Esophagus squamous epithelium (tissue), 5 donors: ENCODE measurements around the gene OPCML. TPM values are rescaled to one million over a fixed set of nuclear protein-coding genes. Genes with fewer than 3 reads are reported as not detected.

Source experiments
- DNase-seq: peaks from one replicate; lab custom pipeline; 2025; lab: John Stamatoyannopoulos, UW
- H3K27ac ChIP-seq, 4 donors: fragments of 200-600 bp; sonication (generic); one replicate each; pipeline ENCODE4 v1.5.1; 2016 to 2019; ENCODE audit warnings: mild to moderate bottlenecking in 1 of 4
- H3K27me3 ChIP-seq, 4 donors: fragments of 200-600 bp; sonication (generic); 1 replicate in 3 of 4; 2 replicates in 1 of 4; pipeline versions ENCODE4 v1.5.1 to v1.6.0; 2017 to 2021; ENCODE audit warnings: antibody characterized with exemption in 1 of 4
- H3K36me3 ChIP-seq, 3 donors: fragments of 200-600 bp; sonication (generic); one replicate each; pipeline ENCODE4 v1.5.1; 2016 to 2019
- H3K4me1 ChIP-seq, 3 donors: fragments of 200-600 bp; sonication (generic); one replicate each; pipeline ENCODE4 v1.5.1; 2017 to 2019
- H3K4me3 ChIP-seq, 4 donors: fragments of 200-600 bp; sonication (generic); 1 replicate in 3 of 4; 2 replicates in 1 of 4; pipeline ENCODE4 v1.5.1; 2016 to 2019; ENCODE audit warnings: mild to moderate bottlenecking in 2 of 4, moderate library complexity in 1 of 4
- H3K9me3 ChIP-seq, 3 donors: fragments of 200-600 bp; sonication (generic); one replicate each; pipeline ENCODE4 v1.5.1; 2016 to 2019
- CTCF ChIP-seq, 6 experiments: fragments of 450-650 bp in 4 of 6; fragments of 200-600 bp in 2 of 6; sonication (generic) in 2 of 6; IDR thresholded peaks; one replicate each; pipeline ENCODE4 v1.5.1; 2016 to 2019; ENCODE audit warnings: antibody characterized with exemption in 6 of 6, mild to moderate bottlenecking in 4 of 6, moderate library complexity in 4 of 6
- POLR2A ChIP-seq, 4 donors: fragments of 450-650 bp; IDR thresholded peaks; one replicate each; pipeline ENCODE4 v1.6.1; 2017; ENCODE audit warnings: antibody characterized with exemption in 4 of 4, mild to moderate bottlenecking in 4 of 4, moderate library complexity in 3 of 4
- WGBS, 2 donors: methylation state at CpG; one replicate each; pipeline ENCODE4 v1.1.5; 2018; 5-methylcytosine and 5-hydroxymethylcytosine counted together
- intact Hi-C: fragments of 100-400 bp; cut with DNase I; formaldehyde crosslinking; loops from one replicate; pipeline ENCODE4 v1.15.0; 2022
- total RNA-seq, 4 donors: library from RNA; depleted of rRNA; stranded (reverse); fragments of >200 nt; gene quantifications; one replicate each; pipeline ENCODE4 v1.1.0, GENCODE V29; 2016
- donor health status: DM: yes; HTN: yes; CAD: no.

Gene OPCML
- total RNA-seq, 4 donors from 2014 or later = under 0.01 TPM; not detected in 3

- TF ChIP-seq CTCF (IDR thresholded peaks at IDR 0.05) = no peak
- TF ChIP-seq POLR2A (IDR thresholded peaks at IDR 0.05) = no peak
- no peaks in the 10 kb centered on the region for H3K27me3 ChIP-seq
- H3K36me3 ChIP-seq = no peaks in the 10 kb centered on the region
- no peak overlapping the region for H3K4me3 ChIP-seq
- intact Hi-C loops = no loop called here
- no peak overlapping the region for H3K27ac ChIP-seq
- peaks cover 0 to 4% (median 0%) of the 10 kb centered on the region in 3 donors for H3K4me1 ChIP-seq
- no peaks in the 10 kb centered on the region for H3K9me3 ChIP-seq
- 76% methylated on average over 6 of the region's 6 CpGs for WGBS, 2 donors
- no peak for DNase-seq
Observed at GRCh38 chr11:132876705-132877104, 655.6 kb downstream of the OPCML start.

- Histone ChIP-seq H3K4me3 (no peak overlapping the region), H3K9me3 (no peaks in the 10 kb centered on the region), H3K4me1 (peaks cover 0 to 4% (median 0%) of the 10 kb centered on the region in 3 donors), H3K27me3 (no peaks in the 10 kb centered on the region), H3K36me3 (no peaks in the 10 kb centered on the region), H3K27ac (no peak overlapping the region)
- 59 to 64% methylated on average over 3 of the region's 3 CpGs for WGBS, 2 donors
- peak in 1 of 6 experiments; percentile 33 for TF ChIP-seq CTCF (IDR thresholded peaks at IDR 0.05)
- no peak for TF ChIP-seq POLR2A (IDR thresholded peaks at IDR 0.05)
- intact Hi-C loops = no loop called here
- DNase-seq = no peak
Observed at GRCh38 chr11:132876239-132876638, 656.1 kb downstream of the OPCML start.

GRCh38 chr11:132874638-132875037, 657.7 kb downstream of the OPCML start:
- H3K4me1 ChIP-seq = peaks cover 0 to 4% (median 0%) of the 10 kb centered on the region in 3 donors
- no peaks in the 10 kb centered on the region for H3K27me3 ChIP-seq
- 6 to 33% methylated on average over 2 to 6 of the region's 6 CpGs for WGBS, 2 donors
- no peak overlapping the region for H3K27ac ChIP-seq
- H3K4me3 ChIP-seq = no peak overlapping the region
- no peak for DNase-seq
- intact Hi-C loops = no loop called here
- no peaks in the 10 kb centered on the region for H3K9me3 ChIP-seq
- H3K36me3 ChIP-seq = no peaks in the 10 kb centered on the region
- no peak for TF ChIP-seq CTCF (IDR thresholded peaks at IDR 0.05)
- TF ChIP-seq POLR2A (IDR thresholded peaks at IDR 0.05) = no peak

- no peaks in the 10 kb centered on the region for H3K36me3 ChIP-seq
- DNase-seq = no peak
- intact Hi-C loops = no loop called here
- no peaks in the 10 kb centered on the region for H3K27me3 ChIP-seq
- no peak for TF ChIP-seq CTCF (IDR thresholded peaks at IDR 0.05)
- TF ChIP-seq POLR2A (IDR thresholded peaks at IDR 0.05) = no peak
- no peak overlapping the region for H3K27ac ChIP-seq
- no peaks in the 10 kb centered on the region for H3K9me3 ChIP-seq
- 85 to 87% methylated on average over 5 of the region's 5 CpGs for WGBS, 2 donors
- H3K4me1 ChIP-seq = peaks cover 0 to 4% (median 0%) of the 10 kb centered on the region in 3 donors
- H3K4me3 ChIP-seq = no peak overlapping the region
Observed at GRCh38 chr11:132873841-132874240, 658.5 kb downstream of the OPCML start.

GRCh38 chr11:132872211-132872610, 660.1 kb downstream of the OPCML start:
- Histone ChIP-seq H3K27ac (no peak overlapping the region), H3K4me1 (peaks cover 0 to 9% (median 8%) of the 10 kb centered on the region in 3 donors), H3K9me3 (no peaks in the 10 kb centered on the region), H3K36me3 (no peaks in the 10 kb centered on the region), H3K4me3 (no peak overlapping the region), H3K27me3 (no peaks in the 10 kb centered on the region)
- no peak for DNase-seq
- intact Hi-C loops = no loop called here
- no peak for TF ChIP-seq CTCF (IDR thresholded peaks at IDR 0.05)
- TF ChIP-seq POLR2A (IDR thresholded peaks at IDR 0.05) = no peak
- 66 to 79% methylated on average over 10 of the region's 10 CpGs for WGBS, 2 donors
